ENCODE measurements around the gene NR1I2.

The NR1I2 gene

DNA sequence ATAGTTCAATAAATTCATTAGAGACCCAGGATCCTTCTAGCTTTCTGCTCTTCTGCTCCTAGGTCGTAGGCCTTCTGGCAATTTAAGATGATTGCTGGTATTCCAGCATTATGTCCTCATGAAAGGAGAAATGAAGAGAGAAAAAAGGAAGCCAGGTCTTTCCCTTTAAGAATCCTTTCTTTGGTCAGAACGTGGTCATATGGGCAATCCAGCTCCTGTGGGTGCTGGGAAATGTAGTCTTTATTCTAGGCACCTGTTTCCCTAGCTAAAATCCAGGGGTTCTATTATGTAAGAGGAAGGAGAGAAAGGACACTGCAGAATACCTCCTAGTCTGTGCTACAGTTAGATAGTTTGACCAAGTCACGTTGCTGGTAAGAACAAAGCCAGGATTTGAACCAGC, 35.5 kb upstream of the NR1I2 start:
- CTCF ChIA-PET = no interaction called here
- TF ChIP-seq, protein P1, sequence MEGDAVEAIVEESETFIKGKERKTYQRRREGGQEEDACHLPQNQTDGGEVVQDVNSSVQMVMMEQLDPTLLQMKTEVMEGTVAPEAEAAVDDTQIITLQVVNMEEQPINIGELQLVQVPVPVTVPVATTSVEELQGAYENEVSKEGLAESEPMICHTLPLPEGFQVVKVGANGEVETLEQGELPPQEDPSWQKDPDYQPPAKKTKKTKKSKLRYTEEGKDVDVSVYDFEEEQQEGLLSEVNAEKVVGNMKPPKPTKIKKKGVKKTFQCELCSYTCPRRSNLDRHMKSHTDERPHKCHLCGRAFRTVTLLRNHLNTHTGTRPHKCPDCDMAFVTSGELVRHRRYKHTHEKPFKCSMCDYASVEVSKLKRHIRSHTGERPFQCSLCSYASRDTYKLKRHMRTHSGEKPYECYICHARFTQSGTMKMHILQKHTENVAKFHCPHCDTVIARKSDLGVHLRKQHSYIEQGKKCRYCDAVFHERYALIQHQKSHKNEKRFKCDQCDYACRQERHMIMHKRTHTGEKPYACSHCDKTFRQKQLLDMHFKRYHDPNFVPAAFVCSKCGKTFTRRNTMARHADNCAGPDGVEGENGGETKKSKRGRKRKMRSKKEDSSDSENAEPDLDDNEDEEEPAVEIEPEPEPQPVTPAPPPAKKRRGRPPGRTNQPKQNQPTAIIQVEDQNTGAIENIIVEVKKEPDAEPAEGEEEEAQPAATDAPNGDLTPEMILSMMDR (IDR thresholded peaks at IDR 0.05; ENCODE audit: insufficient read depth, low read length, missing control alignments) = no peak
- H3K4me3 ChIP-seq (ENCODE audit: low read depth, low read length) = no peak overlapping the region
- no peak for DNase-seq (ENCODE audit: low read depth, low spot score)
- POLR2A ChIA-PET = no interaction called here

DNA sequence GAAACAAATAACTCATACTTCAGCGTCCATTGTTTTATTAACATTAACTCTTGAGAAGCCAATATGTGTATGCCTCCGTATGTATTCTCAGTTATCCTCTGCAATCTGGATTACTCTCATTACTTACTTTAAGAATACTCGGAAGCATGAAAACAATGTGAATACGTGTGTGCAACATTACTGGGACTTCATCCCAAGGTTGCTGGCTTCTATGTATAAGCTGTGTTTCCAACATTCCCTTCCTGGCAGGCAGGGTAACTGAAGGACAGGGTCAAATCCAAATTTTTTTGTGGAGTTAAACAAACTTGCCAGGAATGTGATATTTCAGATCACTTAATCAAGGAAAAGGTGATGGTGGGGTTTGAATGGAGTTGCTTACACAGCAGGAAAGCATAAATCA, 34.5 kb upstream of the NR1I2 start:
- DNase-seq (ENCODE audit: low read depth, low spot score) = no peak
- H3K4me3 ChIP-seq (ENCODE audit: low read depth, low read length) = no peak overlapping the region
- ChIA-PET POLR2A (no interaction called here), CTCF (interaction anchor here (0.9 to 1.2 kb wide), 2 partner anchors 8 to 15 kb away, joined by 3 read pairs; no protein-coding TSS in a partner anchor)
- TF ChIP-seq, protein P1 (IDR thresholded peaks at IDR 0.05; ENCODE audit: insufficient read depth, low read length, missing control alignments) = no peak

DNA sequence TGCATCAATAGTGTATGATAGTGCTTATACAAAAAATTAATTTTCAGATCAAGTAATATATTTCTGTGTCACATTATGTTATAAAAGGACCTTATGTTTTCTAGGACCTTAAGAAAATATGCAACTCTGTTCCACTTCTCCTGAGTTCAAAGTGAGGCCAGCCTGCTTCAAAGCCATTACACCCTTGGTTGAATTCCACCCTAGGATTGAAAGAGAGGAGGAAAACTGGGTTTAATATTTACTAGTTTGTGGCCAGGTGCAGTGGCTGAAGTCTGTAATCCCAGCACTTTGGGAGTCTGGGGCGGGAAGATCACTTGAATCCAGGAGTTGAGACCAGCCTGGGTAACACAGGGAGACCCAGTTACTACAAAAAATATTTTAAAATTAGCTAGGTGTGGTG, 32.9 kb upstream of the NR1I2 start:
- ChIA-PET POLR2A (no interaction called here), CTCF (no interaction called here)

DNA sequence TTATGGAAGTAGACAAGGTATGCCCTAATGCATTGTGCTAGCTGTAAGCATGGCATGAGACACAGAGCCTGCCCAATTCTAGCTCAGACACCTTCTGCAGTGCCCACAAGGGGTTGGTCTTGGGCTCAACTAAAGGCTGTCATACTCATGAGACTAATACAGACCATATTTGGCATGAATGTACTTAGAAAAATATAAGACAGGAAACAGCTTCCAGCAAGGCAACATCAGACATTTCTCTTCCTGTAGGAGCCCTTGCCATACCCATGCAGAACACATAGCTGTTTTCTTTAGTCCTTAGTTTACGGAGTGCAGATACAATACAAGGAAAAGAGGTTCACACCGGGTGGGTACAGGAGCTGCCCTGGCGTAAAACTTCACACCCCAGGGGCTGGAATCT, 30.5 kb upstream of the NR1I2 start:
- no peak for DNase-seq (ENCODE audit: low read depth, low spot score)
- POLR2A ChIA-PET = no interaction called here
- CTCF ChIA-PET = interaction anchor here (1.2 kb wide), 1 partner anchor 9 kb away, joined by 4 read pairs; no protein-coding TSS in a partner anchor
- H3K4me3 ChIP-seq (ENCODE audit: low read depth, low read length) = no peak overlapping the region
- TF ChIP-seq, protein P1 (IDR thresholded peaks at IDR 0.05; ENCODE audit: insufficient read depth, low read length, missing control alignments) = no peak

More for the DNA sequence above, 32.9 kb upstream of the NR1I2 start:
- DNase-seq (ENCODE audit: low read depth, low spot score) = no peak
- TF ChIP-seq, protein P1 (IDR thresholded peaks at IDR 0.05; ENCODE audit: insufficient read depth, low read length, missing control alignments) = no peak
- no peak overlapping the region for H3K4me3 ChIP-seq (ENCODE audit: low read depth, low read length)

DNA sequence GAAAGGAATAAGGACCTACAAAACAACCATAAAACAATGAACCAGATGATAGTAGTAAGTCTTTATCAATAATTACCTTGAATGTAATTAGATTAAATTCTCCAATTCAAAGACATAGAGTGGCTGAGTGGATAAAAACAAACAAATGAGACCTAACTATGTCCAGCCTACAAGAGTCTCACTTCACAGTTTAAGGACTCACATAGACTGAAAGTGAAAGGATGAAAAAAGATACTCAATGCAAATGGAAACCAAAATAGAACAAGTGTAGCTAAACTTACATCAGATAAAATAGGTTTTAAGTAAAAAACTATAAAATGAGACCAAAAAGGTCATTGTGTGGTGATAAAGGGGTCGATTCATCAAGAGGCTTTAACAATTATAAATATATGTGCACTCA, 21.9 kb upstream of the NR1I2 start:
- DNase-seq (ENCODE audit: low read depth, low spot score) = no peak
- TF ChIP-seq, protein P1 (IDR thresholded peaks at IDR 0.05; ENCODE audit: insufficient read depth, low read length, missing control alignments) = no peak
- CTCF ChIA-PET = no interaction called here
- POLR2A ChIA-PET = no interaction called here
- no peak overlapping the region for H3K4me3 ChIP-seq (ENCODE audit: low read depth, low read length)

DNA sequence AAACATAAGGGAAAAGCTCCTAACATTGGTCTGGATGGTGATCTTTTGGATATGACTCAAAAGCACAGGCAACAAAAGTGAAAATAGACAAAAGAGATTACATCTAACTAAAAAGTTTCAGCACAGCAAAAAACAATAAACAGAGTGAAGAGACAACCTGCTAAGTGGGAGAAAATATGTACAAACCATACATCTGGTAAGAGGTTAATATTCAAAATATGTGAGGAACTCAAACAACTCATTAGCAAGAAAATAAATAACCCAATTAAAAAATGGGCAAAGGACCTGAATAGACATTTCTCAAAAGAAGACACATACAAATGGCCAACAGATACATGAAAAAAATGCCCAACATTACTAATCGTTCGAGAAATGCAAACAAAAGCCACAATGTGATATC, 19.0 kb upstream of the NR1I2 start:
- ChIA-PET POLR2A (no interaction called here), CTCF (no interaction called here)
- peak; percentile 45 for DNase-seq (ENCODE audit: low read depth, low spot score)
- H3K4me3 ChIP-seq (ENCODE audit: low read depth, low read length) = no peak overlapping the region
- TF ChIP-seq, protein P1 (IDR thresholded peaks at IDR 0.05; ENCODE audit: insufficient read depth, low read length, missing control alignments) = no peak
